WTC11 (cell line): ENCODE results near the gene ZBTB21. TPM values are rescaled to one million over a fixed set of nuclear protein-coding genes. Genes with fewer than 3 reads are reported as not detected.

Source experiments
- ATAC-seq: fragments of 200-7000 bp; cut with Tn5 transposase; 2 replicates; pipeline ENCODE4 v1.10.0; 2021; ENCODE audit warnings: mild to moderate bottlenecking, moderate library complexity
- CTCF ChIA-PET: fragments of 300-600 bp; sonication (Branson Sonifier 250); formaldehyde crosslinking; loops from one replicate; lab custom pipeline; 2021; ENCODE audit warnings: antibody characterized with exemption; lab: Charles Lee
- POLR2A ChIA-PET: fragments of 350-600 bp; sonication (Branson Sonifier 250); formaldehyde crosslinking; loops from one replicate; lab custom pipeline; 2021; ENCODE audit warnings: antibody characterized with exemption; lab: Charles Lee
- DNase-seq: peaks from one replicate; pipeline ENCODE4 v3.0.0; 2021; ENCODE audit warnings: low spot score
- H3K27ac Mint-ChIP-seq: 2 replicates; pipeline ENCODE4 v1.8.0; 2021; ENCODE audit warnings: mixed read lengths
- H3K27me3 Mint-ChIP-seq: 2 replicates; pipeline ENCODE4 v1.8.0; 2021; ENCODE audit warnings: low read depth, mild to moderate bottlenecking, moderate library complexity, mixed read lengths
- H3K36me3 Mint-ChIP-seq: 2 replicates; pipeline ENCODE4 v1.8.0; 2021; ENCODE audit warnings: mixed read lengths
- H3K4me1 Mint-ChIP-seq: 2 replicates; pipeline ENCODE4 v1.8.0; 2022; ENCODE audit warnings: mixed read lengths
- H3K4me3 Mint-ChIP-seq: 2 replicates; pipeline ENCODE4 v1.8.0; 2021; ENCODE audit warnings: mild to moderate bottlenecking, moderate library complexity, mixed read lengths
- H3K9me3 Mint-ChIP-seq: 2 replicates; pipeline ENCODE4 v1.8.0; 2021; ENCODE audit warnings: mixed read lengths
- ATF1 ChIP-seq: sonication (generic); formaldehyde crosslinking; IDR thresholded peaks from 2 replicates; pipeline ENCODE4 v1.8.1; 2023; ENCODE audit warnings: mild to moderate bottlenecking, moderate library complexity, missing genetic modification reagents
- CREB1 ChIP-seq: sonication (generic); formaldehyde crosslinking; IDR thresholded peaks from 2 replicates; pipeline ENCODE4 v1.8.0; 2023; ENCODE audit warnings: mild to moderate bottlenecking, missing genetic modification reagents
- CREM ChIP-seq: sonication (generic); formaldehyde crosslinking; IDR thresholded peaks from 2 replicates; pipeline ENCODE4 v1.8.1; 2022; ENCODE audit warnings: mild to moderate bottlenecking, missing genetic modification reagents, moderate library complexity
- ELF4 ChIP-seq: sonication (generic); formaldehyde crosslinking; IDR thresholded peaks from 2 replicates; pipeline ENCODE4 v1.8.1; 2022; ENCODE audit warnings: low read depth, mild to moderate bottlenecking, moderate library complexity, missing genetic modification reagents
- ESRRA ChIP-seq: sonication (generic); formaldehyde crosslinking; IDR thresholded peaks from 2 replicates; pipeline ENCODE4 v1.8.1; 2022; ENCODE audit warnings: mild to moderate bottlenecking, missing genetic modification reagents, borderline replicate concordance
- ETV6 ChIP-seq: sonication (generic); formaldehyde crosslinking; IDR thresholded peaks from 2 replicates; pipeline ENCODE4 v1.8.1; 2022; ENCODE audit warnings: mild to moderate bottlenecking, missing genetic modification reagents
- GABPB1 ChIP-seq: sonication (generic); formaldehyde crosslinking; IDR thresholded peaks from 2 replicates; pipeline ENCODE4 v1.8.1; 2023; ENCODE audit warnings: mild to moderate bottlenecking, missing genetic modification reagents
- GTF2I ChIP-seq: fragments of 250-450 bp; sonication (Bioruptor Pico); conservative IDR thresholded peaks from 2 replicates; pipeline ENCODE4 v1.4.0; 2021; ENCODE audit warnings: mild to moderate bottlenecking
- KAT7 ChIP-seq: sonication (generic); formaldehyde crosslinking; IDR thresholded peaks from 2 replicates; pipeline ENCODE4 v1.8.1; 2023; ENCODE audit warnings: missing genetic modification reagents, mild to moderate bottlenecking, borderline replicate concordance
- MYBL2 ChIP-seq: sonication (generic); formaldehyde crosslinking; IDR thresholded peaks from 2 replicates; pipeline ENCODE4 v1.8.1; 2023; ENCODE audit warnings: mild to moderate bottlenecking, moderate library complexity, missing genetic modification reagents
- NFATC4 ChIP-seq: fragments of 250-450 bp; sonication (Bioruptor Pico); IDR thresholded peaks from 2 replicates; pipeline ENCODE4 v1.9.0; 2021; ENCODE audit warnings: mild to moderate bottlenecking
- NFYB ChIP-seq: sonication (generic); formaldehyde crosslinking; conservative IDR thresholded peaks from 2 replicates; pipeline ENCODE4 v1.8.0; 2022; ENCODE audit warnings: low read depth, missing genetic modification reagents
- NR2C2 ChIP-seq: sonication (generic); formaldehyde crosslinking; IDR thresholded peaks from 2 replicates; pipeline ENCODE4 v1.8.0; 2022; ENCODE audit warnings: mild to moderate bottlenecking, missing genetic modification reagents
- NR3C1 ChIP-seq: sonication (generic); formaldehyde crosslinking; conservative IDR thresholded peaks from 2 replicates; pipeline ENCODE4 v1.8.1; 2023; ENCODE audit warnings: low read depth, mild to moderate bottlenecking, missing genetic modification reagents
- PRDM15 ChIP-seq: sonication (generic); formaldehyde crosslinking; IDR thresholded peaks from 2 replicates; pipeline ENCODE4 v1.8.0; 2022; ENCODE audit warnings: missing genetic modification reagents
- RELA ChIP-seq: sonication (generic); formaldehyde crosslinking; IDR thresholded peaks from 2 replicates; pipeline ENCODE4 v1.8.1; 2022; ENCODE audit warnings: missing genetic modification reagents, mild to moderate bottlenecking, borderline replicate concordance
- TEAD1 ChIP-seq: sonication (generic); formaldehyde crosslinking; IDR thresholded peaks from 2 replicates; pipeline ENCODE4 v1.8.0; 2022; ENCODE audit warnings: mild to moderate bottlenecking, missing genetic modification reagents
- TEAD4 ChIP-seq: sonication (generic); formaldehyde crosslinking; IDR thresholded peaks from 2 replicates; pipeline ENCODE4 v1.8.0; 2022; ENCODE audit warnings: mild to moderate bottlenecking, missing genetic modification reagents
- TP53 ChIP-seq: sonication (generic); formaldehyde crosslinking; IDR thresholded peaks from 2 replicates; pipeline ENCODE4 v1.8.1; 2023; ENCODE audit warnings: mild to moderate bottlenecking, missing genetic modification reagents
- USF1 ChIP-seq: sonication (generic); formaldehyde crosslinking; IDR thresholded peaks from 2 replicates; pipeline ENCODE4 v1.8.0; 2022; ENCODE audit warnings: mild to moderate bottlenecking, missing genetic modification reagents
- ZNF219 ChIP-seq: sonication (generic); formaldehyde crosslinking; IDR thresholded peaks from 2 replicates; pipeline ENCODE4 v1.8.0; 2023; ENCODE audit warnings: missing genetic modification reagents, mild to moderate bottlenecking, borderline replicate concordance
- ZNF263 ChIP-seq: sonication (generic); formaldehyde crosslinking; IDR thresholded peaks from 2 replicates; pipeline ENCODE4 v1.8.1; 2022; ENCODE audit warnings: low read depth, mild to moderate bottlenecking, moderate library complexity, missing genetic modification reagents
- total RNA-seq: library from RNA; stranded (reverse); gene quantifications from 3 replicates; pipeline ENCODE4 v1.2.3, GENCODE V29; 2021
- TF ChIP-seq, protein P1 (sequence below): sonication (generic); formaldehyde crosslinking; IDR thresholded peaks from 2 replicates; pipeline ENCODE4 v1.8.1; 2023; ENCODE audit warnings: mild to moderate bottlenecking, missing genetic modification reagents, borderline replicate concordance
- TF ChIP-seq, protein P2 (sequence below): fragments of 250-450 bp; sonication (Bioruptor Pico); IDR thresholded peaks from 2 replicates; pipeline ENCODE4 v1.8.0; 2021; ENCODE audit warnings: mild to moderate bottlenecking

Gene ZBTB21
- total RNA-seq, 1 experiment from 2014 or later, result 13.8 TPM

DNA sequence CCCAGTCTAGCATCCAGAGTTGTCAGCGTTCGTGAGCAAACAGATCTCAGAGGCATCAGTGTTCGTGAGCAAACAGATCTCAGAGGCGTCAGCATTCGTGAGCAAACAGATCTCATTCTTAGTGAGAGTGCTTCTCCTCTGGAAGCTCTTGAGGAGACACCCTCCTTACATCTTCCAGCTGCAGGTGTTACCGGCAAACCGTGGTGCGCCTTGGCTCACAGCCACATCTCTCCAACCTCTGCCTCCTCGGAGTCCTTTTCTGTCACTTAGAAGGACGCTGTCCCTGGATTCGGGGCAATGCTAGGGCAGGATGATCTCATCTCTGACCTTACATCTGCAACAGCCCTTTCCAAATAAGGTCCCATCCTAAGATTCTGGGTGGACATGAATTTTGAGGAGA, 46.3 kb upstream of the ZBTB21 start (continued):
- TF ChIP-seq USF1 (CRISPR knock-in tag) (no peak), NR2C2 (CRISPR knock-in tag) (no peak), PRDM15 (no peak), NFATC4 (no peak), ETV6 (no peak), ESRRA (CRISPR knock-in tag) (no peak), GTF2I (CRISPR knock-in tag) (no peak)
- TF ChIP-seq, all 79 proteins: peak for 0

DNA sequence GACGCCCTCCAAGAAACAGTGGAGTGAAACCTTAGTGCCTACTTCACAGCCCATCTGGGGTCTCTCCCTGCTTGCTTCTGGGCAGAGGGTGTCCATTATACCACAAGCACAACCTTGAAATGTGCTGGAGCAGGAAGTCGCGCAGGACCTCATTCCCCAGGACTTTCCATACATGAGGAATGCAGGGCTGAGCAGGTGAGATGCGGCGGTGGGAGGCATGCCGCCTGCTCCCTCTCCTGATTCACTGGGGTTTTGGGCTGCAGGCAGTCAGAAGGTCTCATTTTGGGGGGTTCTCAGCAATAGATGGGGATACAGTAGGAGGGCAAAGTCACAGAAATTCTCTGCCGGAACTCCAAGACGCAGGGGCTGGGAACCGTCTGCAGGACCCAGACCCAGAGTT, 45.3 kb upstream of the ZBTB21 start:
- CTCF ChIA-PET, result no interaction called here
- peaks cover 4% of the 10 kb centered on the region; the same call in 1 of the 2 replicates for H3K27me3 Mint-ChIP-seq
- no peak overlapping the region for H3K4me3 Mint-ChIP-seq

DNA sequence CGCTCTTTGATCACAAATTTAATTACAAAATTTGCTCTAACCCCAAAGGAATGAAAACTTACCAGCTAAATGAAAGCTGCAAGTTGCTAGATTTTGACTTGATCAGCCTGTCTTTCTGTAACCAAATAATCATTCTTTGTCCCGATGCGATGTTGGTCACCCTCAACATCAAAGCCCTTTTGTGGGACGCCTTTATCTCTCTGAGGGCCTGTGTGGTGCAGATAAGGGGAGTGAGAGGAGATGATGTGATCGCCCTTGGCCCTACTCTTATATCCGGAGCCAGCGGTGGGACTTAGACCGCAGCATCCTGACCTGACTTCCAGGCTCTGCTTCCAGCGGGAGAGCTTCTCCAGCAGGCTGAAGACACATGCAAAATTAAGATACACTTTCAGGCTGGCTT, 41.6 kb upstream of the ZBTB21 start:
- POLR2A ChIA-PET, result no interaction called here
- CTCF ChIA-PET, result no interaction called here
- Mint-ChIP-seq H3K4me3 (no peak overlapping the region), H3K36me3 (peaks cover 9% of the 10 kb centered on the region), H3K27ac (no peak overlapping the region), H3K9me3 (peaks cover 28% of the 10 kb centered on the region), H3K27me3 (peaks cover 4% of the 10 kb centered on the region; the same call in 1 of the 2 replicates), H3K4me1 (peaks cover 8% of the 10 kb centered on the region)
- DNase-seq (no peak), ATAC-seq (no peak)
- TF ChIP-seq RELA (CRISPR knock-in tag), result no peak
- no peak for TF ChIP-seq TP53 (CRISPR knock-in tag)
- no peak for TF ChIP-seq GABPB1 (CRISPR knock-in tag)
- no peak for TF ChIP-seq CREM (CRISPR knock-in tag)
- no peak for TF ChIP-seq ZNF263 (CRISPR knock-in tag)
- TF ChIP-seq CREB1, result no peak
- no peak for TF ChIP-seq KAT7
- TF ChIP-seq, protein P1, sequence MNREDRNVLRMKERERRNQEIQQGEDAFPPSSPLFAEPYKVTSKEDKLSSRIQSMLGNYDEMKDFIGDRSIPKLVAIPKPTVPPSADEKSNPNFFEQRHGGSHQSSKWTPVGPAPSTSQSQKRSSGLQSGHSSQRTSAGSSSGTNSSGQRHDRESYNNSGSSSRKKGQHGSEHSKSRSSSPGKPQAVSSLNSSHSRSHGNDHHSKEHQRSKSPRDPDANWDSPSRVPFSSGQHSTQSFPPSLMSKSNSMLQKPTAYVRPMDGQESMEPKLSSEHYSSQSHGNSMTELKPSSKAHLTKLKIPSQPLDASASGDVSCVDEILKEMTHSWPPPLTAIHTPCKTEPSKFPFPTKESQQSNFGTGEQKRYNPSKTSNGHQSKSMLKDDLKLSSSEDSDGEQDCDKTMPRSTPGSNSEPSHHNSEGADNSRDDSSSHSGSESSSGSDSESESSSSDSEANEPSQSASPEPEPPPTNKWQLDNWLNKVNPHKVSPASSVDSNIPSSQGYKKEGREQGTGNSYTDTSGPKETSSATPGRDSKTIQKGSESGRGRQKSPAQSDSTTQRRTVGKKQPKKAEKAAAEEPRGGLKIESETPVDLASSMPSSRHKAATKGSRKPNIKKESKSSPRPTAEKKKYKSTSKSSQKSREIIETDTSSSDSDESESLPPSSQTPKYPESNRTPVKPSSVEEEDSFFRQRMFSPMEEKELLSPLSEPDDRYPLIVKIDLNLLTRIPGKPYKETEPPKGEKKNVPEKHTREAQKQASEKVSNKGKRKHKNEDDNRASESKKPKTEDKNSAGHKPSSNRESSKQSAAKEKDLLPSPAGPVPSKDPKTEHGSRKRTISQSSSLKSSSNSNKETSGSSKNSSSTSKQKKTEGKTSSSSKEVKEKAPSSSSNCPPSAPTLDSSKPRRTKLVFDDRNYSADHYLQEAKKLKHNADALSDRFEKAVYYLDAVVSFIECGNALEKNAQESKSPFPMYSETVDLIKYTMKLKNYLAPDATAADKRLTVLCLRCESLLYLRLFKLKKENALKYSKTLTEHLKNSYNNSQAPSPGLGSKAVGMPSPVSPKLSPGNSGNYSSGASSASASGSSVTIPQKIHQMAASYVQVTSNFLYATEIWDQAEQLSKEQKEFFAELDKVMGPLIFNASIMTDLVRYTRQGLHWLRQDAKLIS (CRISPR knock-in tag), result no peak
- no peak for TF ChIP-seq ATF1
- no peak for TF ChIP-seq NFYB (CRISPR knock-in tag)
- TF ChIP-seq, protein P2, sequence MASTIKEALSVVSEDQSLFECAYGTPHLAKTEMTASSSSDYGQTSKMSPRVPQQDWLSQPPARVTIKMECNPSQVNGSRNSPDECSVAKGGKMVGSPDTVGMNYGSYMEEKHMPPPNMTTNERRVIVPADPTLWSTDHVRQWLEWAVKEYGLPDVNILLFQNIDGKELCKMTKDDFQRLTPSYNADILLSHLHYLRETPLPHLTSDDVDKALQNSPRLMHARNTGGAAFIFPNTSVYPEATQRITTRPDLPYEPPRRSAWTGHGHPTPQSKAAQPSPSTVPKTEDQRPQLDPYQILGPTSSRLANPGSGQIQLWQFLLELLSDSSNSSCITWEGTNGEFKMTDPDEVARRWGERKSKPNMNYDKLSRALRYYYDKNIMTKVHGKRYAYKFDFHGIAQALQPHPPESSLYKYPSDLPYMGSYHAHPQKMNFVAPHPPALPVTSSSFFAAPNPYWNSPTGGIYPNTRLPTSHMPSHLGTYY (CRISPR knock-in tag), result no peak
- TF ChIP-seq PRDM15, result no peak
- no peak for TF ChIP-seq MYBL2 (CRISPR knock-in tag)

More for the DNA sequence above, 45.3 kb upstream of the ZBTB21 start:
- H3K27ac Mint-ChIP-seq, result no peak overlapping the region
- POLR2A ChIA-PET, result no interaction called here
- DNase-seq (no peak), ATAC-seq (no peak)
- TF ChIP-seq ZNF219 (CRISPR knock-in tag) (no peak), TEAD4 (CRISPR knock-in tag) (no peak), TEAD1 (no peak), ELF4 (no peak), NR3C1 (CRISPR knock-in tag) (no peak)
- H3K4me1 Mint-ChIP-seq, result peaks cover 21% of the 10 kb centered on the region
- H3K36me3 Mint-ChIP-seq, result peaks cover 9% of the 10 kb centered on the region
- H3K9me3 Mint-ChIP-seq, result peaks cover 28% of the 10 kb centered on the region
